HCT116 (cell line): ENCODE measurements around the gene SMARCA4. TPM values are rescaled to one million over a fixed set of nuclear protein-coding genes. Genes with fewer than 3 reads are reported as not detected.

Source experiments
- ATAC-seq: fragments of 200-7000 bp; cut with Tn5 transposase; 2 replicates; pipeline ENCODE4 v1.9.1; 2020; ENCODE audit warnings: mild to moderate bottlenecking, moderate library complexity
- BruUV-seq: library from RNA; stranded (reverse); fragments of 400-500 nt; replicated peaks from 2 replicates; lab custom pipeline; 2021; lab: Mats Ljungman, UMichigan
- CTCF ChIA-PET: fragments of 300-600 bp; sonication (Branson Sonifier 250); formaldehyde crosslinking; loops from one replicate; lab custom pipeline; 2021; ENCODE audit warnings: antibody characterized with exemption; lab: Charles Lee
- POLR2A ChIA-PET: fragments of 300-600, 350-600 bp; sonication (Branson Sonifier 250); formaldehyde crosslinking; loops from one replicate; lab custom pipeline; 2021; ENCODE audit warnings: antibody characterized with exemption; lab: Charles Lee
- RAD21 ChIA-PET, 2 experiments: fragments of 300-600 bp; sonication (Branson Sonifier 250); formaldehyde crosslinking; loops; one replicate each; lab custom pipeline; 2023; ENCODE audit warnings: low total read pairs in 2 of 2; ENCODE audit not compliant: uncharacterized antibody in 2 of 2, unreplicated experiment in 2 of 2, low non-redundant PET in 1 of 2; lab: Charles Lee
- DNase-seq: peaks from one replicate; pipeline ENCODE4 v3.0.0-alpha.2; 2010; ENCODE audit warnings: low read depth, low spot score
- H2AFZ ChIP-seq: fragments of 200-600 bp; shearing (Covaris generic), sonication (generic); 2 replicates; pipeline ENCODE4 v1.6.1; 2017; ENCODE audit warnings: low read depth, mixed run types, mixed read lengths, antibody characterized with exemption, low read length; ENCODE audit not compliant: poor library complexity, severe bottlenecking
- H3K27ac ChIP-seq: 2 replicates; pipeline ENCODE4 v1.5.1; 2012; ENCODE audit warnings: low read depth, low read length
- H3K27me3 ChIP-seq: fragments of 200-600 bp; sonication (generic); 2 replicates; pipeline ENCODE4 v1.6.1; 2016; ENCODE audit warnings: mixed run types, low read length, mixed read lengths; ENCODE audit not compliant: insufficient read depth
- H3K36me3 ChIP-seq, 2 experiments: fragments of 200-500 bp in 1 of 2; fragments of 200-600 bp in 1 of 2; sonication (Bioruptor generic) in 1 of 2; sonication (generic) in 1 of 2; 2 replicates each; pipeline versions ENCODE4 v1.5.1 to v1.6.1; 2014 to 2016; ENCODE audit warnings: low read length in 2 of 2, inconsistent platforms in 1 of 2, mixed read lengths in 1 of 2, mixed run types in 1 of 2; ENCODE audit not compliant: insufficient read depth in 2 of 2, control insufficient read depth in 1 of 2
- H3K4me1 ChIP-seq, 2 experiments: fragments of 200-600 bp in 1 of 2; sonication (generic) in 1 of 2; 2 replicates each; pipeline versions ENCODE4 v1.5.1 to v1.6.1; 2012 to 2017; ENCODE audit warnings: low read length in 2 of 2, inconsistent platforms in 1 of 2, mild to moderate bottlenecking in 1 of 2, mixed read lengths in 1 of 2, mixed run types in 1 of 2, moderate library complexity in 1 of 2; ENCODE audit not compliant: insufficient read depth in 2 of 2, control insufficient read depth in 1 of 2
- H3K4me2 ChIP-seq: fragments of 200-600 bp; sonication (generic); 2 replicates; pipeline ENCODE4 v1.6.1; 2017; ENCODE audit warnings: mixed run types, low read length, mixed read lengths
- H3K4me3 ChIP-seq, 2 experiments: fragments of 200-600 bp in 1 of 2; sonication (generic) in 1 of 2; replicated peaks in 1 of 2; 2 replicates each; pipeline ENCODE4 v1.5.1; 2011 to 2016; ENCODE audit warnings: low read length in 2 of 2, control low read depth in 1 of 2, low read depth in 1 of 2, mild to moderate bottlenecking in 1 of 2, mixed read lengths in 1 of 2, mixed run types in 1 of 2
- H3K79me2 ChIP-seq: fragments of 200-600 bp; sonication (generic); 2 replicates; pipeline ENCODE4 v1.6.1; 2017; ENCODE audit warnings: mild to moderate bottlenecking, mixed run types, low read length, moderate library complexity, mixed read lengths; ENCODE audit not compliant: insufficient read depth
- H3K9ac ChIP-seq: fragments of 200-600 bp; sonication (generic); 2 replicates; pipeline ENCODE4 v1.6.1; 2016; ENCODE audit warnings: low read length, mixed read lengths
- H3K9me2 ChIP-seq: fragments of 200-600 bp; sonication (generic), shearing (Covaris generic); 2 replicates; pipeline ENCODE4 v1.6.1; 2017; ENCODE audit warnings: mixed run types, mild to moderate bottlenecking, moderate library complexity; ENCODE audit not compliant: insufficient read depth
- H3K9me3 ChIP-seq, 2 experiments: fragments of 200-500 bp in 1 of 2; fragments of 200-600 bp in 1 of 2; sonication (Bioruptor generic) in 1 of 2; sonication (generic) in 1 of 2; 2 replicates each; pipeline ENCODE4 v1.6.1; 2014 to 2017; ENCODE audit warnings: low read length in 2 of 2, mixed read lengths in 2 of 2, inconsistent platforms in 1 of 2, low read depth in 1 of 2, mild to moderate bottlenecking in 1 of 2, mixed run types in 1 of 2, moderate library complexity in 1 of 2; ENCODE audit not compliant: control insufficient read depth in 1 of 2, insufficient read depth in 1 of 2
- H4K20me1 ChIP-seq: fragments of 200-600 bp; sonication (generic), shearing (Covaris generic); 2 replicates; pipeline ENCODE4 v1.6.1; 2017; ENCODE audit warnings: mixed run types, mild to moderate bottlenecking, moderate library complexity; ENCODE audit not compliant: insufficient read depth
- ELF1 ChIP-seq: IDR thresholded peaks from 2 replicates; pipeline ENCODE4 v1.6.1; 2012; ENCODE audit warnings: low read depth, borderline replicate concordance
- EZH2 ChIP-seq: fragments of 200-600 bp; sonication (generic); IDR thresholded peaks from 2 replicates; pipeline ENCODE4 v1.6.1; 2017; ENCODE audit warnings: antibody characterized with exemption, mixed run types
- JUND ChIP-seq: IDR thresholded peaks from 2 replicates; pipeline ENCODE4 v1.6.1; 2012
- SRF ChIP-seq: IDR thresholded peaks from 2 replicates; pipeline ENCODE4 v1.6.1; 2012; ENCODE audit warnings: low read depth
- intact Hi-C: fragments of 100-400 bp; cut with micrococcal nuclease; formaldehyde crosslinking; loops from 2 replicates; pipeline ENCODE4 v1.10.0; 2022
- total RNA-seq: library from RNA; stranded (reverse); gene quantifications from one replicate; pipeline ENCODE4 v1.2.1, GENCODE V29; 2021; ENCODE audit not compliant: unreplicated experiment
- TF ChIP-seq, protein P1 (sequence below): IDR thresholded peaks from 2 replicates; pipeline ENCODE4 v1.6.1; 2012
- TF ChIP-seq, protein P2 (sequence below): IDR thresholded peaks from 2 replicates; pipeline ENCODE4 v1.6.1; 2011; ENCODE audit warnings: mild to moderate bottlenecking, low read length, moderate library complexity; ENCODE audit not compliant: insufficient replicate concordance; ENCODE audit errors: extremely low read depth

SMARCA4 gene
- total RNA-seq, 1 experiment from 2014 or later, result 116 TPM

- Histone ChIP-seq H3K4me1 (peaks cover 0 to 8% of the 10 kb centered on the region in 2 experiments; a peak in 1 of 4 replicates), H3K27me3 (no peaks in the 10 kb centered on the region), H3K9me3 (no peaks in the 10 kb centered on the region), H3K4me2 (no peak overlapping the region), H3K4me3 (no peak overlapping the region), H3K9ac (no peak overlapping the region), H3K9me2 (no peaks in the 10 kb centered on the region), H3K79me2 (peaks cover 27% of the 10 kb centered on the region), H4K20me1 (no peaks in the 10 kb centered on the region), H2AFZ (no peak overlapping the region), H3K36me3 (peaks cover 50 to 67% of the 10 kb centered on the region in 2 experiments), H3K27ac (no peak overlapping the region)
- CTCF ChIA-PET, result interaction anchor here (1.4 to 1.9 kb wide), 3 partner anchors 51 to 98 kb away, joined by 4 to 11 read pairs (median 9); no protein-coding TSS in a partner anchor
- DNase-seq, result no peak
- intact Hi-C loops, result loop anchor here (5.0 kb wide), 1 partner anchor 97 kb away; no protein-coding TSS in a partner anchor
- no peak for ATAC-seq
- no peak for TF ChIP-seq SRF
- no peak for TF ChIP-seq EZH2
- TF ChIP-seq ELF1, result no peak
- no peak for TF ChIP-seq JUND
- TF ChIP-seq, protein P1, sequence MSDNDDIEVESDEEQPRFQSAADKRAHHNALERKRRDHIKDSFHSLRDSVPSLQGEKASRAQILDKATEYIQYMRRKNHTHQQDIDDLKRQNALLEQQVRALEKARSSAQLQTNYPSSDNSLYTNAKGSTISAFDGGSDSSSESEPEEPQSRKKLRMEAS, result no peak
- TF ChIP-seq, protein P2, sequence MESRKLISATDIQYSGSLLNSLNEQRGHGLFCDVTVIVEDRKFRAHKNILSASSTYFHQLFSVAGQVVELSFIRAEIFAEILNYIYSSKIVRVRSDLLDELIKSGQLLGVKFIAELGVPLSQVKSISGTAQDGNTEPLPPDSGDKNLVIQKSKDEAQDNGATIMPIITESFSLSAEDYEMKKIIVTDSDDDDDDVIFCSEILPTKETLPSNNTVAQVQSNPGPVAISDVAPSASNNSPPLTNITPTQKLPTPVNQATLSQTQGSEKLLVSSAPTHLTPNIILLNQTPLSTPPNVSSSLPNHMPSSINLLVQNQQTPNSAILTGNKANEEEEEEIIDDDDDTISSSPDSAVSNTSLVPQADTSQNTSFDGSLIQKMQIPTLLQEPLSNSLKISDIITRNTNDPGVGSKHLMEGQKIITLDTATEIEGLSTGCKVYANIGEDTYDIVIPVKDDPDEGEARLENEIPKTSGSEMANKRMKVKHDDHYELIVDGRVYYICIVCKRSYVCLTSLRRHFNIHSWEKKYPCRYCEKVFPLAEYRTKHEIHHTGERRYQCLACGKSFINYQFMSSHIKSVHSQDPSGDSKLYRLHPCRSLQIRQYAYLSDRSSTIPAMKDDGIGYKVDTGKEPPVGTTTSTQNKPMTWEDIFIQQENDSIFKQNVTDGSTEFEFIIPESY, result no peak
- BruUV-seq, result no TSS peak
- RAD21 ChIA-PET, result no interaction called here
- POLR2A ChIA-PET, result no interaction called here
These were observed 73.8 kb downstream of the SMARCA4 start for GRCh38 chr19:11034449-11035213.
